Osteoblast (primary cell): Measurements from ENCODE around the gene HAUS7. TPM values are rescaled to one million over a fixed set of nuclear protein-coding genes. Genes with fewer than 3 reads are reported as not detected.

Source experiments
- DNase-seq: peaks from one replicate; pipeline ENCODE4 v3.0.0; 2011; ENCODE audit warnings: low spot score, mixed read lengths; ENCODE audit not compliant: insufficient read length; ENCODE audit errors: missing footprints
- H2AFZ ChIP-seq: 2 replicates; pipeline ENCODE4 v1.6.0; 2011; ENCODE audit warnings: mild to moderate bottlenecking, low read length
- H3K27ac ChIP-seq: 2 replicates; pipeline ENCODE4 v1.5.1; 2011; ENCODE audit warnings: mild to moderate bottlenecking, low read depth, low read length, moderate library complexity
- H3K27me3 ChIP-seq: 2 replicates; pipeline ENCODE4 v1.6.0; 2012; ENCODE audit warnings: mild to moderate bottlenecking, control low read depth, inconsistent platforms, low read length, moderate library complexity; ENCODE audit not compliant: insufficient read depth
- H3K36me3 ChIP-seq: 2 replicates; pipeline ENCODE4 v1.5.1; 2011; ENCODE audit warnings: mild to moderate bottlenecking, low read length, control low read depth, moderate library complexity; ENCODE audit not compliant: insufficient read depth
- H3K4me1 ChIP-seq: 2 replicates; pipeline ENCODE4 v1.5.1; 2011; ENCODE audit warnings: mild to moderate bottlenecking, low read length, control low read depth, moderate library complexity; ENCODE audit not compliant: insufficient read depth
- H3K4me2 ChIP-seq: 2 replicates; pipeline ENCODE4 v1.6.0; 2011; ENCODE audit warnings: mild to moderate bottlenecking, low read length; ENCODE audit not compliant: insufficient read depth
- H3K4me3 ChIP-seq: fragments of 200-600 bp; sonication (generic); 3 replicates; pipeline ENCODE4 v1.5.1; 2012; ENCODE audit warnings: mild to moderate bottlenecking, low read length, inconsistent platforms; ENCODE audit not compliant: insufficient read depth
- H3K79me2 ChIP-seq: 2 replicates; pipeline ENCODE4 v1.6.0; 2012; ENCODE audit warnings: mild to moderate bottlenecking, low read length, control low read depth, inconsistent platforms; ENCODE audit not compliant: insufficient read depth
- H3K9me3 ChIP-seq: 2 replicates; pipeline ENCODE4 v1.5.1; 2011; ENCODE audit warnings: low read depth, low read length, control low read depth
- H4K20me1 ChIP-seq: 2 replicates; pipeline ENCODE4 v1.6.0; 2012; ENCODE audit warnings: mild to moderate bottlenecking, low read length, control low read depth; ENCODE audit not compliant: insufficient read depth
- CTCF ChIP-seq: IDR thresholded peaks from 2 replicates; pipeline ENCODE4 v1.5.1; 2011; ENCODE audit warnings: mild to moderate bottlenecking, low read depth, low read length, moderate library complexity; ENCODE audit errors: extremely low read depth
- total RNA-seq: library from RNA; depleted of rRNA; stranded (reverse); fragments of >200 nt; gene quantifications from 2 replicates; pipeline ENCODE4 v1.2.3, GENCODE V29; 2012

Gene HAUS7
- total RNA-seq: 8.3 and 14.1 TPM in 2 replicates

GRCh38 chrX:153470411-153471363 lies at the start of gene HAUS7:
HAUS7 (minus strand) TSS chrX:153470576; CDS start chrX:153470557, 19 bp downstream.
- peak within 1 kb of the TSS; percentile 29 for H2AFZ ChIP-seq
- H3K27ac ChIP-seq: no peak within 1 kb of the TSS

GRCh38 chrX:153519569-153520286 lies 49.4 kb upstream of the HAUS7 start:
- Histone ChIP-seq H3K36me3 (no peaks in the 10 kb centered on the region), H4K20me1 (peaks cover 6% of the 10 kb centered on the region), H3K9me3 (no peaks in the 10 kb centered on the region), H3K27me3 (peaks cover 37% of the 10 kb centered on the region), H3K4me2 (peak overlapping the region; percentile 12), H3K79me2 (no peaks in the 10 kb centered on the region), H3K4me3 (no peak overlapping the region), H3K4me1 (peaks cover 17% of the 10 kb centered on the region), H2AFZ (no peak overlapping the region), H3K27ac (no peak overlapping the region)
- DNase-seq: peak; percentile 99
- no peak for TF ChIP-seq CTCF

More at GRCh38 chrX:153470411-153471363, at the start of gene HAUS7:
- Histone ChIP-seq H3K4me2 (peak within 1 kb of the TSS; percentile 82), H4K20me1 (no peaks in the 10 kb centered on the region), H3K4me3 (peak within 1 kb of the TSS; percentile 75), H3K9me3 (no peaks in the 10 kb centered on the region), H3K27me3 (no peaks in the 10 kb centered on the region), H3K36me3 (no peaks in the 10 kb centered on the region), H3K79me2 (no peaks in the 10 kb centered on the region), H3K4me1 (peaks cover 26% of the 10 kb centered on the region)
- TF ChIP-seq CTCF: peak; percentile 52
- DNase-seq: peak; percentile 99

- H2AFZ ChIP-seq: no peak overlapping the region
- no peak overlapping the region for H3K27ac ChIP-seq
- H3K27me3 ChIP-seq: peaks cover 28% of the 10 kb centered on the region
- peaks cover 17% of the 10 kb centered on the region for H3K4me1 ChIP-seq
- peaks cover 6% of the 10 kb centered on the region for H4K20me1 ChIP-seq
- H3K79me2 ChIP-seq: no peaks in the 10 kb centered on the region
- no peaks in the 10 kb centered on the region for H3K9me3 ChIP-seq
- no peak overlapping the region for H3K4me2 ChIP-seq
- DNase-seq: peak; percentile 86
- H3K36me3 ChIP-seq: no peaks in the 10 kb centered on the region
- TF ChIP-seq CTCF: no peak
- H3K4me3 ChIP-seq: no peak overlapping the region
Observed at GRCh38 chrX:153517946-153518834, 47.8 kb upstream of the HAUS7 start.
